Measurements from ENCODE around the gene PARL. TPM values are rescaled to one million over a fixed set of nuclear protein-coding genes. Genes with fewer than 3 reads are reported as not detected.

Gene PARL
- total RNA-seq, 1 experiment from 2014 or later, result 82.3 TPM

DNA sequence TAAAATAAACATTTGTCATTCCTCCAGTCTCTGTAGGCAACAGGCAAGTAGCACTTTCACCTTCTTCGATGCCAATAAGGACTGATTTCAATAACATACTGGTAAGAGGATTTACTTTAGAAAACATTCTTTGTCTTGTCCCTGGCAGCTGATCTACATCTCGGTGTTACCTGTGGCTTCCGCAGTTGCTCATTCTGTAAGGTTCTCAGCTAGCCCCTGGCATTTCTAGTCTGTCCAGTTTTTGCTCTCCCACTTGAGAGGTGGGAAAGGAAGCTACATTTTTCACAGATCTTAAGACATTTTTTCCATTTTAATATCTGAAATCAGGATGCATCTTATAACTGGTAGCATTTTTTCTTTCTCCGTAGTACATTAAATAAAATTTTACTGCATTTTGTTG lies 39.6 kb downstream of the PARL start:
- in situ Hi-C loops (cut with HindIII; ENCODE audit: low pct_unique_long_range_greater_than_20kb, low sequenced_read_pairs), result no loop called here
- ATAC-seq (no peak), DNase-seq (ENCODE audit: low read depth, low spot score) (no peak)
- CTCF ChIA-PET, result no interaction called here
- Histone ChIP-seq H3K4me3 (ENCODE audit: low read depth in 2 of 2, low read length in 2 of 2) (no peak overlapping the region), H3K9me3 (ENCODE audit: control insufficient read depth, insufficient read depth, low read depth, low read length) (no peaks in the 10 kb centered on the region), H3K27me3 (ENCODE audit: control insufficient read depth, insufficient read depth, low read length) (no peaks in the 10 kb centered on the region), H3K4me1 (ENCODE audit: control insufficient read depth, insufficient read depth, low read length) (no peaks in the 10 kb centered on the region), H3K36me3 (ENCODE audit: control insufficient read depth, insufficient read depth, low read length) (peaks cover 20% of the 10 kb centered on the region), H3K27ac (ENCODE audit: low read length) (no peak overlapping the region)
- no TSS peak for BruUV-seq (replicated peaks)
- intact Hi-C loops (cut with micrococcal nuclease; ENCODE audit: unreplicated experiment), result no loop called here
- TF ChIP-seq TCF7L2 (IDR thresholded peaks at IDR 0.05; ENCODE audit: low read depth, low read length), result no peak
- TF ChIP-seq, protein P1, sequence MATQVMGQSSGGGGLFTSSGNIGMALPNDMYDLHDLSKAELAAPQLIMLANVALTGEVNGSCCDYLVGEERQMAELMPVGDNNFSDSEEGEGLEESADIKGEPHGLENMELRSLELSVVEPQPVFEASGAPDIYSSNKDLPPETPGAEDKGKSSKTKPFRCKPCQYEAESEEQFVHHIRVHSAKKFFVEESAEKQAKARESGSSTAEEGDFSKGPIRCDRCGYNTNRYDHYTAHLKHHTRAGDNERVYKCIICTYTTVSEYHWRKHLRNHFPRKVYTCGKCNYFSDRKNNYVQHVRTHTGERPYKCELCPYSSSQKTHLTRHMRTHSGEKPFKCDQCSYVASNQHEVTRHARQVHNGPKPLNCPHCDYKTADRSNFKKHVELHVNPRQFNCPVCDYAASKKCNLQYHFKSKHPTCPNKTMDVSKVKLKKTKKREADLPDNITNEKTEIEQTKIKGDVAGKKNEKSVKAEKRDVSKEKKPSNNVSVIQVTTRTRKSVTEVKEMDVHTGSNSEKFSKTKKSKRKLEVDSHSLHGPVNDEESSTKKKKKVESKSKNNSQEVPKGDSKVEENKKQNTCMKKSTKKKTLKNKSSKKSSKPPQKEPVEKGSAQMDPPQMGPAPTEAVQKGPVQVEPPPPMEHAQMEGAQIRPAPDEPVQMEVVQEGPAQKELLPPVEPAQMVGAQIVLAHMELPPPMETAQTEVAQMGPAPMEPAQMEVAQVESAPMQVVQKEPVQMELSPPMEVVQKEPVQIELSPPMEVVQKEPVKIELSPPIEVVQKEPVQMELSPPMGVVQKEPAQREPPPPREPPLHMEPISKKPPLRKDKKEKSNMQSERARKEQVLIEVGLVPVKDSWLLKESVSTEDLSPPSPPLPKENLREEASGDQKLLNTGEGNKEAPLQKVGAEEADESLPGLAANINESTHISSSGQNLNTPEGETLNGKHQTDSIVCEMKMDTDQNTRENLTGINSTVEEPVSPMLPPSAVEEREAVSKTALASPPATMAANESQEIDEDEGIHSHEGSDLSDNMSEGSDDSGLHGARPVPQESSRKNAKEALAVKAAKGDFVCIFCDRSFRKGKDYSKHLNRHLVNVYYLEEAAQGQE (IDR thresholded peaks at IDR 0.05; ENCODE audit: insufficient read depth in 1 of 2, low read depth in 2 of 2, low read length in 1 of 2), result no peak
- TF ChIP-seq SIN3A (IDR thresholded peaks at IDR 0.05; ENCODE audit: borderline replicate concordance, insufficient read depth, low read depth, low read length), result no peak
- TF ChIP-seq POLR2AphosphoS5 (IDR thresholded peaks at IDR 0.05; ENCODE audit: low read depth, low read length), result no peak
- TF ChIP-seq, protein P2, sequence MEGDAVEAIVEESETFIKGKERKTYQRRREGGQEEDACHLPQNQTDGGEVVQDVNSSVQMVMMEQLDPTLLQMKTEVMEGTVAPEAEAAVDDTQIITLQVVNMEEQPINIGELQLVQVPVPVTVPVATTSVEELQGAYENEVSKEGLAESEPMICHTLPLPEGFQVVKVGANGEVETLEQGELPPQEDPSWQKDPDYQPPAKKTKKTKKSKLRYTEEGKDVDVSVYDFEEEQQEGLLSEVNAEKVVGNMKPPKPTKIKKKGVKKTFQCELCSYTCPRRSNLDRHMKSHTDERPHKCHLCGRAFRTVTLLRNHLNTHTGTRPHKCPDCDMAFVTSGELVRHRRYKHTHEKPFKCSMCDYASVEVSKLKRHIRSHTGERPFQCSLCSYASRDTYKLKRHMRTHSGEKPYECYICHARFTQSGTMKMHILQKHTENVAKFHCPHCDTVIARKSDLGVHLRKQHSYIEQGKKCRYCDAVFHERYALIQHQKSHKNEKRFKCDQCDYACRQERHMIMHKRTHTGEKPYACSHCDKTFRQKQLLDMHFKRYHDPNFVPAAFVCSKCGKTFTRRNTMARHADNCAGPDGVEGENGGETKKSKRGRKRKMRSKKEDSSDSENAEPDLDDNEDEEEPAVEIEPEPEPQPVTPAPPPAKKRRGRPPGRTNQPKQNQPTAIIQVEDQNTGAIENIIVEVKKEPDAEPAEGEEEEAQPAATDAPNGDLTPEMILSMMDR (IDR thresholded peaks at IDR 0.05), result no peak
- POLR2A ChIA-PET, result no interaction called here

DNA sequence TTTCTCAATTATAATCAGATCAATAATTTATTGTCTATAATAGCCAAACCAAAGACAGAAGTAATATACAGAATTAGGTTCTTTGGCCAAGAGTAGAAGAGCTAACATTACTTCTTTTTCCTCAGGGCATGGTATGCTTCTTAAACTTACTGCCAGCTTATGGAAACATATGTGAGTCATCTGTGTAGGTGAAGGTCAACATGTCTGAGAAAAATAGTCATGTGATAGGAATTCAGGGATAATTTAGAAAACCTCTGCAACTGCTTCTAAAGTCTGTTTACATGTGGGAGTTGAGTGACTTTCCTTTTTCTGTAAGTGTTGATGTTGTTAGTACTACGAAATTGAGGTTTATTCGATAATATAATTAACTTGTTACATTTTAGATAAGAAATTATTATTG lies 40.1 kb downstream of the PARL start:
- no peak for ATAC-seq
- intact Hi-C loops (cut with micrococcal nuclease; ENCODE audit: unreplicated experiment), result no loop called here
- in situ Hi-C loops (cut with HindIII; ENCODE audit: low pct_unique_long_range_greater_than_20kb, low sequenced_read_pairs), result no loop called here
- H3K36me3 ChIP-seq (ENCODE audit: control insufficient read depth, insufficient read depth, low read length), result peaks cover 20% of the 10 kb centered on the region
- no peaks in the 10 kb centered on the region for H3K27me3 ChIP-seq (ENCODE audit: control insufficient read depth, insufficient read depth, low read length)
- H3K4me1 ChIP-seq (ENCODE audit: control insufficient read depth, insufficient read depth, low read length), result no peaks in the 10 kb centered on the region
- DNase-seq (ENCODE audit: low read depth, low spot score), result no peak
- H3K9me3 ChIP-seq (ENCODE audit: control insufficient read depth, insufficient read depth, low read depth, low read length), result no peaks in the 10 kb centered on the region
- TF ChIP-seq SIN3A (IDR thresholded peaks at IDR 0.05; ENCODE audit: borderline replicate concordance, insufficient read depth, low read depth, low read length) (no peak), POLR2AphosphoS5 (IDR thresholded peaks at IDR 0.05; ENCODE audit: low read depth, low read length) (no peak), TCF7L2 (IDR thresholded peaks at IDR 0.05; ENCODE audit: low read depth, low read length) (no peak)
- TF ChIP-seq, protein P2 (IDR thresholded peaks at IDR 0.05), result no peak
- TF ChIP-seq, protein P1 (IDR thresholded peaks at IDR 0.05; ENCODE audit: insufficient read depth in 1 of 2, low read depth in 2 of 2, low read length in 1 of 2), result no peak
- ChIA-PET CTCF (no interaction called here), POLR2A (no interaction called here)
- no peak overlapping the region for H3K27ac ChIP-seq (ENCODE audit: low read length)
- BruUV-seq (replicated peaks), result no TSS peak
- no peak overlapping the region for H3K4me3 ChIP-seq (ENCODE audit: low read depth in 2 of 2, low read length in 2 of 2)

Measured in Panc1 (cell line).